Measurements from ENCODE around the gene KIFC1.

Gene KIFC1

DNA sequence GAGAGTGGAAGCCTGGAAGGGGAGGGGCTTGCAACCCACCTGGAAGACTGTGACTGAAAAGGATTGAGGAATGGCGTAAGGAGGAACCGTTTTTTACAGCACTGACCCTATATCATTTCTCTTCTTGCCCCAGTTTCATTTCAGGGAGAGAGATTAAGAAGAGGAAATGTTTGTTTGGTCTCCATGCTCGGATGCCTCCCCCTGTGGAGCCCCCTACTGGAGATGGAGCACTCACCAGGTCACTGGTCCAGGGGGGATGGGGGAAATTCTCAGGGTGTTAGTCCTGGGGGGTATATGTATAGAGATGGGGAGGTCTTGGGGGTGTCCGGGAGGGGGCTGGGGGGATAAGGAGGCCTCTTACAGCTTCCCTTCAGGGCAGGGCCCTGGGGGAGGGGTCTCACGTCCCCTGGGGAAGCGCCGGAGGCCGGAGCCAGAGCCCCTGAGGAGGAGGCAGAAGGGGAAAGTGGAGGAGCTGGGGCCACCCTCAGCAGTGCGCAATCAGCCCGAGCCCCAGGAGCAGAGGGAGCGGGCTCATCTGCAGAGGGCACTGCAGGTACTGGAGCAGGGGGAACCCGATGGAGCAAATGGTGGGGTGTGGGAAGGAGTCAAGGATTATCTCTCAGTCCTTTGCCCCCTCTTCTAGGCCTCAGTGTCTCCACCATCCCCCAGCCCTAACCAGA is 23.1 kb downstream of the KIFC1 start:
- no peak for DNase-seq (ENCODE audit: low read depth)
- H3K4me3 ChIP-seq (ENCODE audit: low read depth, low read length), result no peak overlapping the region; the same call in 1 of the 2 replicates
- TF ChIP-seq, protein P1, sequence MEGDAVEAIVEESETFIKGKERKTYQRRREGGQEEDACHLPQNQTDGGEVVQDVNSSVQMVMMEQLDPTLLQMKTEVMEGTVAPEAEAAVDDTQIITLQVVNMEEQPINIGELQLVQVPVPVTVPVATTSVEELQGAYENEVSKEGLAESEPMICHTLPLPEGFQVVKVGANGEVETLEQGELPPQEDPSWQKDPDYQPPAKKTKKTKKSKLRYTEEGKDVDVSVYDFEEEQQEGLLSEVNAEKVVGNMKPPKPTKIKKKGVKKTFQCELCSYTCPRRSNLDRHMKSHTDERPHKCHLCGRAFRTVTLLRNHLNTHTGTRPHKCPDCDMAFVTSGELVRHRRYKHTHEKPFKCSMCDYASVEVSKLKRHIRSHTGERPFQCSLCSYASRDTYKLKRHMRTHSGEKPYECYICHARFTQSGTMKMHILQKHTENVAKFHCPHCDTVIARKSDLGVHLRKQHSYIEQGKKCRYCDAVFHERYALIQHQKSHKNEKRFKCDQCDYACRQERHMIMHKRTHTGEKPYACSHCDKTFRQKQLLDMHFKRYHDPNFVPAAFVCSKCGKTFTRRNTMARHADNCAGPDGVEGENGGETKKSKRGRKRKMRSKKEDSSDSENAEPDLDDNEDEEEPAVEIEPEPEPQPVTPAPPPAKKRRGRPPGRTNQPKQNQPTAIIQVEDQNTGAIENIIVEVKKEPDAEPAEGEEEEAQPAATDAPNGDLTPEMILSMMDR (IDR thresholded peaks at IDR 0.05; ENCODE audit: low read depth, low read length, missing control alignments), result peak; percentile 62

DNA sequence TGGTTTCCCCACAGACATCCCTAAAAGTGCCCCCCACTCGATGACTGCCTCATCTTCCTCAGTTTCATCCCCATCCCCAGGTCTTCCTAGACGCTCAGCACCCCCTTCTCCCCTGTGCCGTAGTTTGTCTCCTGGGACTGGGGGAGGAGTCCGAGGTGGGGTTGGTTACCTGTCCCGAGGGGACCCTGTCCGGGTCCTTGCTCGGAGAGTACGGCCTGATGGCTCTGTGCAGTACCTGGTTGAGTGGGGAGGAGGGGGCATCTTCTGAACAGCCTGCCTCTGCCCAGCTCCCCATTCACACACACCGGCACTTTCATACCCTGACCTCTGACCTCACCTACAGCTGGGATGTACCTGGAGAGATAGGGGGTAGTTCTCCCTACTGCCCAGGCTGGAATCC is 24.2 kb downstream of the KIFC1 start:
- H3K4me3 ChIP-seq (ENCODE audit: low read depth, low read length), result peak overlapping the region; percentile 64
- TF ChIP-seq, protein P1 (IDR thresholded peaks at IDR 0.05; ENCODE audit: low read depth, low read length, missing control alignments), result no peak
- no peak for DNase-seq (ENCODE audit: low read depth)

DNA sequence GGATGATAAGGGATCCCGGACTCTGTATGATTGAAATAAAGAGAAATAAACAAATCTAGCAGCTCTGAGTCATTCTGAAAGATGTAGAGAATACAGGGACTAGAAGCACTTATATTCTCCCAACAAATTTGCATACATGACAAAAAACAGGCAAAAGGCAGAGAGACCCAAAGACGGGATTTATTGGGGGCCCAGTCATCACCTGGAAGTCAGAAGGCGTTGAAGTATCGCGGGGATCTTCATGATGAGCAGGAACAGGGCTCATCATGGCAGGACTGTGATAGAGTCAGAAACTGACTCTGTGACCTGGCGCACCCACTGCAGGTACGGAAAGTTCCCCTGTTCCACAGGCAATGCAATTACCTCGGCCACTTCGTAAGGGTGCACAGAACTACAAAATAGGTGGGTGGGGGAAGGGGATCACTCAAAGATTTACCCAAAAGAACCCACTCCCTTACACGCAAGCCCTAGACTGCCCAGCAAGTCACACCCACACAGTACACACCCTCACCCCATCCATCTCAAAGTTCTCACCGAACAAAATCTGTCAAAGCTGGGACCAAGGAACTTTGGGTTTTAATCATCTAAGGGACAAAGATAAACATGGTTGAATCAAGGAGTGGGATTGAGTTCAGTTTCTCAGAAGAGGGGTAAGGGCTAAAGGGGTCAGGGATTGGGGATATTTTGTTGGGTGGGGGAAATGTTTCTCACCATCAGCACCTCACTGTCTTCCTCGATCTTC is 24.9 kb downstream of the KIFC1 start:
- peak; percentile 60 for DNase-seq (ENCODE audit: low read depth)
- TF ChIP-seq, protein P1 (IDR thresholded peaks at IDR 0.05; ENCODE audit: low read depth, low read length, missing control alignments), result no peak
- H3K4me3 ChIP-seq (ENCODE audit: low read depth, low read length), result peak overlapping the region; percentile 64

DNA sequence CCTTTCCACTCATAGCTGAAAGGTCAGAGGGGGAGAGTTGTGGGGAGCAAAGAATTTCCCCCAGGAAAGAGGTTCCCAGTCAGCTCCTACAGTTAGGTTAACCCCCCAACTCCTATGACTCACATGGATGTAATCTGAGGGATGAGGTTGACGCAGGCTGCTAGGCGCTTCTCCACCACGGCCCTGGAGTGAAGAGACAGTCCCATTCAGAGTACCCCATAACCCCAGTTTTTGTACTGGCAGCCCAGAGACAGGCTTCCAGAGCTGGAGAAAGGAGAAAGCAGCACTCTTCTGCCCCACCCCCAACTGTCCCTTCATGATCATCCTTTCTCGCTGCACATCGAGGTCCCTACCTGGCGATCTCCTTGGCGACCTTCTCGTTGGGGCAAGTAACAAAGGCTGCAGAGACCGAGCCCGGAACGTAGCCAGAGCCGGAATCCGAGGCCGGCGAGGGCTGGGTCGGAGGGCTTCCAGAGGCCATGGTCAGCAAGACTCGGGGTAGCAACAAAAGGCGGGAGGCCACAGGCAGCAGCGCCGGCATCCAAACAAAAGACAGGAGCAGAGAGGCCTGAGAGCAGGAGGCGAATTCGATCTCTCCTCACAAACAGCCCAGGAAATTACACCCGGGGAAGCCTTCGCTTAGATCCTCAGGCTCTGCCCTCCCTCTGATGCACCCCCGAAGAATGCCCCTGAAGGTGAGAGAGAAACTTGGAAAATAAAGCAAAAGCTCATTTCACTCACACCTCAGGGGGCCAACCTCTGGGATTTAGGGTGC is 25.7 kb downstream of the KIFC1 start:
- TF ChIP-seq, protein P1 (IDR thresholded peaks at IDR 0.05; ENCODE audit: low read depth, low read length, missing control alignments), result no peak
- H3K4me3 ChIP-seq (ENCODE audit: low read depth, low read length), result peak overlapping the region; percentile 64
- DNase-seq (ENCODE audit: low read depth), result no peak

DNA sequence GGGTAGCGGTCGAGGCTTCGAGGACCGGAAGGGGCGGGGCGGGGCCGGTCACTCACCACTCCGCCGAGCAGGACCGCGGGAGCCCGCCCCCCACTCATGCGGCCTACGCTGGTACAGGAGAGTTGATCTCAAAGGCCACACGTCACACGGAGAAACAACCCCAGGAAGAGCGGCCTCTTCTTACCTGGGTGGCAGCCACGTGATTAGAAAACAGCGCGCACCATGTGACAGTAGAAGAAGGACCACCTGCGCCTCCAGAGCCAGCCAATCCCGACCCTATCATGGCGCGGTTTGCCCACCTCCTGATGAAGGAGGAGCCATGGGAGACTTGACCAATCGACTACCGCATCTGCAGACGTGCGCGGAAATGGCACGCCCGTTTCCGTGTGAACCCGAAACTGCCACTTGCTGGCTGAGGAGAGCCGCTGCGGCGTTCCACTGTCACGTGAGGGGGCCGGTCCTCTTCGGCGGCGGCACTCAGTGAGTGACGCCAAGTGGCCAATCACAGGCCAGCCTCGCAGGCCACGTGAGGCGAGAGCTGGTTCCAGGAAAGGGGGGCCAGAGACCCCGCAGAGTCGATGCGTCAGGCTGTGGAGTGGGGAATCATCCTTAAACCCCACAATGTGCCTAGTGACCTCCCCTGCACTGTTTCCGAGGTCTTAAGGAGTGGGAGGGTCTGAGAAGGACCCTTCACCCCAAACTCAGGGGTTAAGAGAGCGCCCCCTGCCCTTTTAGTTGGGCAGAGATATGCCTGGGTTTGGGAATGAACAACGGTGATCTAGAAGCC is 26.5 kb downstream of the KIFC1 start, which contains the start of gene CUTA:
Gene CUTA (minus strand): TSS at position 205 of the 787 bp plus-strand sequence. CDS start 107 bp downstream, at position 98.
- DNase-seq (ENCODE audit: low read depth), result peak; percentile 100
- TF ChIP-seq, protein P1 (IDR thresholded peaks at IDR 0.05; ENCODE audit: low read depth, low read length, missing control alignments), result peak; percentile 53
- H3K4me3 ChIP-seq (ENCODE audit: low read depth, low read length), result peak within 1 kb of the TSS; percentile 64

DNA sequence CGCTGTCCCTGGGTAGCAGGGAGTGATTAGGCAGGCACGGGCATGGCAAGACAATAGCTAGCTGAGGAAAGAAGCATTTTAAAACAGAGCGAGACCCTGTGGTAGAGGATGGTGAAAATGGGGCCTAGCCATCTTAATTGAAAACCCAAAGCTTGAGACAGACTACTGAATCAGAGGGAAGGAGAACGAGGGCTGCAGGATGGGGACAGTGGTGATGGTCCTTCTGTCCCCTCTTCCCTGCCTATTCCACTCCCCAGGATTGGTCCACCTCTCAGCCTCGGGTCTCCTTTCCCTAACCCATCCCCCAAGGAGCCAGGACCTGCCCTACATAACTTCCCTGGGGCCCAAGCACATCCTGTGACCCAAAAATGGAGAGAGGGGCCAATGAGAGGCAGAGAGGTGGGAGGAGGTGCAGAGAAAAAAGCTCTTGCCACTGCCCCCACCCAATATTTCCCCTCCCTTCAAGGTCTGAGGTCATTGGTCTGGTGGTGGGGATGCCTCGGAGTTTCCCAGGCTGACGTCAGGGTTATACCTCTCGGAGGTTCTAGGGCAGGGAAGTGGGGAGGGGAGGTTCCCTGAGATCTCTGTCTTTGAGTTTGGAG is 27.2 kb downstream of the KIFC1 start:
- H3K4me3 ChIP-seq (ENCODE audit: low read depth, low read length), result peak overlapping the region; percentile 52
- no peak for DNase-seq (ENCODE audit: low read depth)
- TF ChIP-seq, protein P1 (IDR thresholded peaks at IDR 0.05; ENCODE audit: low read depth, low read length, missing control alignments), result no peak
